ENCODE measurements around the gene MIS12. TPM values are rescaled to one million over a fixed set of nuclear protein-coding genes. Genes with fewer than 3 reads are reported as not detected.

Gene MIS12
- total RNA-seq, 1 experiment from 2014 or later, result 10.6 TPM

- Histone ChIP-seq H3K9me2 (replicated peaks; ENCODE audit: low read length) (no peaks in the 10 kb centered on the region), H3K36me3 (ENCODE audit: low read depth, low read length) (peaks cover 70% of the 10 kb centered on the region), H3F3A (ENCODE audit: low read length, unreplicated experiment) (no peaks in the 10 kb centered on the region), H3K9me3 (ENCODE audit: low read length) (no peaks in the 10 kb centered on the region), H3K27me3 (ENCODE audit: low read length) (no peaks in the 10 kb centered on the region), H3K4me1 (ENCODE audit: insufficient read depth, low read length) (no peaks in the 10 kb centered on the region), H4K20me1 (ENCODE audit: low read length) (no peaks in the 10 kb centered on the region), H2AFZ (ENCODE audit: low read length) (no peak overlapping the region), H3K27ac (ENCODE audit: low read length) (no peak overlapping the region), H3K4me2 (ENCODE audit: low read length) (no peak overlapping the region), H3K9ac (ENCODE audit: low read length) (no peak overlapping the region), H3K4me3 (ENCODE audit: low read length) (no peak overlapping the region), H3K79me2 (ENCODE audit: low read length) (peaks cover 21% of the 10 kb centered on the region)
- ChIA-PET CTCF (no interaction called here), POLR2A (ENCODE audit: unreplicated experiment) (no interaction called here)
- ATAC-seq (no peak), DNase-seq (no peak)
- TF ChIP-seq, protein P1, sequence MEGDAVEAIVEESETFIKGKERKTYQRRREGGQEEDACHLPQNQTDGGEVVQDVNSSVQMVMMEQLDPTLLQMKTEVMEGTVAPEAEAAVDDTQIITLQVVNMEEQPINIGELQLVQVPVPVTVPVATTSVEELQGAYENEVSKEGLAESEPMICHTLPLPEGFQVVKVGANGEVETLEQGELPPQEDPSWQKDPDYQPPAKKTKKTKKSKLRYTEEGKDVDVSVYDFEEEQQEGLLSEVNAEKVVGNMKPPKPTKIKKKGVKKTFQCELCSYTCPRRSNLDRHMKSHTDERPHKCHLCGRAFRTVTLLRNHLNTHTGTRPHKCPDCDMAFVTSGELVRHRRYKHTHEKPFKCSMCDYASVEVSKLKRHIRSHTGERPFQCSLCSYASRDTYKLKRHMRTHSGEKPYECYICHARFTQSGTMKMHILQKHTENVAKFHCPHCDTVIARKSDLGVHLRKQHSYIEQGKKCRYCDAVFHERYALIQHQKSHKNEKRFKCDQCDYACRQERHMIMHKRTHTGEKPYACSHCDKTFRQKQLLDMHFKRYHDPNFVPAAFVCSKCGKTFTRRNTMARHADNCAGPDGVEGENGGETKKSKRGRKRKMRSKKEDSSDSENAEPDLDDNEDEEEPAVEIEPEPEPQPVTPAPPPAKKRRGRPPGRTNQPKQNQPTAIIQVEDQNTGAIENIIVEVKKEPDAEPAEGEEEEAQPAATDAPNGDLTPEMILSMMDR (conservative IDR thresholded peaks at IDR 0.05; ENCODE audit: low read depth, low read length), result no peak
- TF ChIP-seq EZH2 (IDR thresholded peaks at IDR 0.05; ENCODE audit: low read length, unreplicated experiment) (no peak), EZH2phosphoT487 (IDR thresholded peaks at IDR 0.05; ENCODE audit: borderline replicate concordance, low read length) (no peak)
- BruUV-seq (replicated peaks), result no TSS peak
- intact Hi-C loops (cut with micrococcal nuclease), result no loop called here
Observed at GRCh38 chr17:5478992-5479391, 7.4 kb upstream of the MIS12 start.

DNA sequence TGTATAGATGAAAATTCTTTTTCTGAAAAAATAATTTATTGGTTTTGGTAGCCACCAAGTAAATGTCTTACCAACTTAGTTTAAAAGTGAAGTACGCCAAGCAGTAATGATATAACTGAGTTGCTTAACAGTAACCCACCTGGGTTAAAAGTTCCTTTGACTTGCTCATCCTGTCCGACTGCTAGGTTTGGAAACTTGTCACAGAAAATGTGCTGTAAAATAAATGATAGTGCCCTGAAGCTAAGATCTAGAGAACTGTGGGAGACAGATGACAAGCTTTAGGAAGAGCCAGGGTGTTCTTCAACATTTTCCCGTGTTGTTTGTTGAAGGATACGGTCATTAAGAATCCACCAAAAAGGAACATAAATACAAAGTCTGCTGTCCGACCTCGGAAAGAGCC lies 5.4 kb upstream of the MIS12 start:
- H3K27me3 ChIP-seq (ENCODE audit: low read length), result no peaks in the 10 kb centered on the region
- H3K4me2 ChIP-seq (ENCODE audit: low read length), result no peak overlapping the region
- H3K4me1 ChIP-seq (ENCODE audit: insufficient read depth, low read length), result peaks cover 8% of the 10 kb centered on the region
- no peaks in the 10 kb centered on the region for H3K9me3 ChIP-seq (ENCODE audit: low read length)
- H3K27ac ChIP-seq (ENCODE audit: low read length), result no peak overlapping the region
- no peaks in the 10 kb centered on the region for H3K9me2 ChIP-seq (replicated peaks; ENCODE audit: low read length)
- intact Hi-C loops (cut with micrococcal nuclease), result no loop called here
- H2AFZ ChIP-seq (ENCODE audit: low read length), result no peak overlapping the region
- DNase-seq, result no peak
- H3K36me3 ChIP-seq (ENCODE audit: low read depth, low read length), result peaks cover 69% of the 10 kb centered on the region
- ATAC-seq, result no peak
- POLR2A ChIA-PET (ENCODE audit: unreplicated experiment), result interaction anchor here (0.5 kb wide), 1 partner anchor 1159 kb away, joined by 4 read pairs; the partner anchor contains the start of gene KIAA0753
- no TSS peak for BruUV-seq (replicated peaks)
- peaks cover 41% of the 10 kb centered on the region for H3K79me2 ChIP-seq (ENCODE audit: low read length)
- no peak overlapping the region for H3K9ac ChIP-seq (ENCODE audit: low read length)
- TF ChIP-seq EZH2 (IDR thresholded peaks at IDR 0.05; ENCODE audit: low read length, unreplicated experiment), result no peak
- TF ChIP-seq EZH2phosphoT487 (IDR thresholded peaks at IDR 0.05; ENCODE audit: borderline replicate concordance, low read length), result no peak
- TF ChIP-seq, protein P1 (conservative IDR thresholded peaks at IDR 0.05; ENCODE audit: low read depth, low read length), result no peak
- no peaks in the 10 kb centered on the region for H4K20me1 ChIP-seq (ENCODE audit: low read length)
- no peak overlapping the region for H3K4me3 ChIP-seq (ENCODE audit: low read length)
- no peaks in the 10 kb centered on the region for H3F3A ChIP-seq (ENCODE audit: low read length, unreplicated experiment)
- CTCF ChIA-PET, result no interaction called here

DNA sequence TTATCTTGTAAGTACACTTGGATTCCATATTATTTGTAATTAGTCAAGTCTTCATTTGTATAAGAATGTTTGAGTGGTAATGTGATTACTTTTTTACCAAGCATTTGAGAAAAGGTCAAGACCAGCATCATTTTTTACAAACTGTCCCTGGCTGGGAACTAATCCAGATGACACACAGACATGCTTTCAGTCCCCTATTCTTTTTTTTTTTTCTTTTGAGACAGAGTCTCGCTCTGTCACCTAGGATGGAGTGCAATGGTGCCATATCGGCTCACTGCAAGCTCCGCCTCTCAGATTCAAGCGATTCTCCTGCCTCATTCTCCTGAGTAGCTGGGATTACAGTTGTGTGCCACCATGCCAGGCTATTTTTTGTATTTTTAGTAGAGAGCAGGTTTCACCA lies 4.9 kb upstream of the MIS12 start:
- Histone ChIP-seq H3K36me3 (ENCODE audit: low read depth, low read length) (peaks cover 69% of the 10 kb centered on the region), H3K9me3 (ENCODE audit: low read length) (no peaks in the 10 kb centered on the region), H3K9me2 (replicated peaks; ENCODE audit: low read length) (no peaks in the 10 kb centered on the region), H3K27ac (ENCODE audit: low read length) (no peak overlapping the region), H3K4me1 (ENCODE audit: insufficient read depth, low read length) (peaks cover 8% of the 10 kb centered on the region), H3K4me3 (ENCODE audit: low read length) (no peak overlapping the region), H3K4me2 (ENCODE audit: low read length) (no peak overlapping the region), H2AFZ (ENCODE audit: low read length) (no peak overlapping the region), H3K9ac (ENCODE audit: low read length) (no peak overlapping the region), H3K79me2 (ENCODE audit: low read length) (peaks cover 41% of the 10 kb centered on the region), H3K27me3 (ENCODE audit: low read length) (no peaks in the 10 kb centered on the region), H3F3A (ENCODE audit: low read length, unreplicated experiment) (no peaks in the 10 kb centered on the region), H4K20me1 (ENCODE audit: low read length) (no peaks in the 10 kb centered on the region)
- POLR2A ChIA-PET (ENCODE audit: unreplicated experiment), result no interaction called here
- CTCF ChIA-PET, result no interaction called here
- no peak for TF ChIP-seq EZH2 (IDR thresholded peaks at IDR 0.05; ENCODE audit: low read length, unreplicated experiment)
- no peak for TF ChIP-seq EZH2phosphoT487 (IDR thresholded peaks at IDR 0.05; ENCODE audit: borderline replicate concordance, low read length)
- TF ChIP-seq, protein P1 (conservative IDR thresholded peaks at IDR 0.05; ENCODE audit: low read depth, low read length), result no peak
- no TSS peak for BruUV-seq (replicated peaks)
- ATAC-seq (no peak), DNase-seq (no peak)
- intact Hi-C loops (cut with micrococcal nuclease), result no loop called here

Data from PC-3 (cell line).